Gastroesophageal sphincter (tissue), 3 donors: ENCODE data around the gene CLASP1.

ENCODE experiments used
- POLR2A ChIP-seq, 2 donors: fragments of 450-650 bp; IDR thresholded peaks; one replicate each; pipeline ENCODE4 v1.6.1; 2017; ENCODE audit warnings: antibody characterized with exemption in 2 of 2, mild to moderate bottlenecking in 2 of 2, moderate library complexity in 1 of 2
- POLR2AphosphoS5 ChIP-seq: sonication (generic); formaldehyde crosslinking; IDR thresholded peaks from one replicate; pipeline ENCODE4 v1.6.1; 2017; ENCODE audit warnings: antibody characterized with exemption
- TF ChIP-seq, protein P1 (sequence below), 4 experiments: fragments of 200-600 bp in 2 of 4; fragments of 450-650 bp in 2 of 4; sonication (generic) in 1 of 4; IDR thresholded peaks; one replicate each; pipeline ENCODE4 v1.5.1; 2017 to 2019; ENCODE audit warnings: antibody characterized with exemption in 4 of 4, mild to moderate bottlenecking in 2 of 4, moderate library complexity in 2 of 4

DNA sequence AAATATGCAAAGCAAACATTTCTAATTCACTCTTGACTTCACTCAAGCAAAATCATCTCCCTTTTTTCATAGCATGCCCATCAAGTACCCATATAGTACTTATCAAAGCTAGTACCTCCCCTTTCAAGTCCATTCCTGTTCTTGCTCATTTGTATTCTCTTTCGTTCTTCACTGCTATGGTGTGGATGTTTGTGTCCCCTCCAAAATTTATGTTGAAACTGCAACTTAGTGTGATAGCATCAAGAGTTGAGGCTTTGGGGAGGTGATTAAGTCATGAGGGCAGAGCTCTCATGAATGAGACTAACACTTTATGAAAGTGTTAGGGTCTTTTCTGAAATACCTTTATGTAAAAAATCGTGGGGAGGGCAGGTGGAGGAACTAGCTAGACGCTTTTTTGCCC is 65.7 kb downstream of the CLASP1 start:
- no peak for TF ChIP-seq POLR2A (IDR thresholded peaks at IDR 0.05)
- TF ChIP-seq, protein P1, sequence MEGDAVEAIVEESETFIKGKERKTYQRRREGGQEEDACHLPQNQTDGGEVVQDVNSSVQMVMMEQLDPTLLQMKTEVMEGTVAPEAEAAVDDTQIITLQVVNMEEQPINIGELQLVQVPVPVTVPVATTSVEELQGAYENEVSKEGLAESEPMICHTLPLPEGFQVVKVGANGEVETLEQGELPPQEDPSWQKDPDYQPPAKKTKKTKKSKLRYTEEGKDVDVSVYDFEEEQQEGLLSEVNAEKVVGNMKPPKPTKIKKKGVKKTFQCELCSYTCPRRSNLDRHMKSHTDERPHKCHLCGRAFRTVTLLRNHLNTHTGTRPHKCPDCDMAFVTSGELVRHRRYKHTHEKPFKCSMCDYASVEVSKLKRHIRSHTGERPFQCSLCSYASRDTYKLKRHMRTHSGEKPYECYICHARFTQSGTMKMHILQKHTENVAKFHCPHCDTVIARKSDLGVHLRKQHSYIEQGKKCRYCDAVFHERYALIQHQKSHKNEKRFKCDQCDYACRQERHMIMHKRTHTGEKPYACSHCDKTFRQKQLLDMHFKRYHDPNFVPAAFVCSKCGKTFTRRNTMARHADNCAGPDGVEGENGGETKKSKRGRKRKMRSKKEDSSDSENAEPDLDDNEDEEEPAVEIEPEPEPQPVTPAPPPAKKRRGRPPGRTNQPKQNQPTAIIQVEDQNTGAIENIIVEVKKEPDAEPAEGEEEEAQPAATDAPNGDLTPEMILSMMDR (IDR thresholded peaks at IDR 0.05): no peak
- TF ChIP-seq POLR2AphosphoS5: no peak
